HUES6 (cell line): ENCODE results near the gene UBAC1.

Experiments used
- H3K27ac ChIP-seq: 2 replicates; pipeline ENCODE4 v1.7.0; 2013; ENCODE audit warnings: low read depth, mild to moderate bottlenecking, low read length, inconsistent platforms
- H3K27me3 ChIP-seq: 2 replicates; pipeline ENCODE4 v1.6.1; 2013; ENCODE audit warnings: low read length; ENCODE audit not compliant: control insufficient read depth, insufficient read depth
- H3K36me3 ChIP-seq: 2 replicates; pipeline ENCODE4 v1.6.1; 2013; ENCODE audit warnings: low read length; ENCODE audit not compliant: control insufficient read depth, insufficient read depth
- H3K4me1 ChIP-seq: 2 replicates; pipeline ENCODE4 v1.6.1; 2013; ENCODE audit warnings: low read length; ENCODE audit not compliant: control insufficient read depth, insufficient read depth
- H3K4me3 ChIP-seq: 2 replicates; pipeline ENCODE4 v1.5.1; 2013; ENCODE audit warnings: low read depth, low read length
- H3K9ac ChIP-seq: one replicate; pipeline ENCODE4 v1.6.1; 2013; ENCODE audit warnings: mild to moderate bottlenecking, low read length
- H3K9me3 ChIP-seq: 2 replicates; pipeline ENCODE4 v1.6.1; 2013; ENCODE audit warnings: low read depth, low read length; ENCODE audit not compliant: control insufficient read depth, insufficient read depth

The UBAC1 gene

DNA sequence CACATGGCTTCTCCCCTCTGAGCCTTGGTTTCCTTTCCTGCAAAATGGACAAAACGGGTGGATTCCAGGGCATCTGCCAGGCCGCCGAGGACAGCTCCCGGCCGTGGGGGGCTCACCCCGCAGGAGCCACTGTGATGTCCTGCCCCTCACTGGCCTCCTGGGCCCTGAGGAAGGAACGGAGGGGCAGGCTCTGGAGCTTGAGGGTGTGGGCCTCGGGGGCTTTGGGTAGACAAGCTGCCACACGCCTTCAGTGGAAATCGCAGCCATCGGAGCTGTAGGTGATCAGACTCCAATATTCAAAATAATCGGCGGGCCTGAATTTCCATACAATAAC, 32.2 kb upstream of the UBAC1 start:
- Histone ChIP-seq H3K4me1 (peaks cover 41% of the 10 kb centered on the region), H3K36me3 (no peaks in the 10 kb centered on the region), H3K27ac (peak overlapping the region; percentile 77), H3K9me3 (no peaks in the 10 kb centered on the region), H3K9ac (peak overlapping the region; percentile 14), H3K4me3 (peak overlapping the region; percentile 43; the same call in 1 of the 2 replicates), H3K27me3 (no peaks in the 10 kb centered on the region)

DNA sequence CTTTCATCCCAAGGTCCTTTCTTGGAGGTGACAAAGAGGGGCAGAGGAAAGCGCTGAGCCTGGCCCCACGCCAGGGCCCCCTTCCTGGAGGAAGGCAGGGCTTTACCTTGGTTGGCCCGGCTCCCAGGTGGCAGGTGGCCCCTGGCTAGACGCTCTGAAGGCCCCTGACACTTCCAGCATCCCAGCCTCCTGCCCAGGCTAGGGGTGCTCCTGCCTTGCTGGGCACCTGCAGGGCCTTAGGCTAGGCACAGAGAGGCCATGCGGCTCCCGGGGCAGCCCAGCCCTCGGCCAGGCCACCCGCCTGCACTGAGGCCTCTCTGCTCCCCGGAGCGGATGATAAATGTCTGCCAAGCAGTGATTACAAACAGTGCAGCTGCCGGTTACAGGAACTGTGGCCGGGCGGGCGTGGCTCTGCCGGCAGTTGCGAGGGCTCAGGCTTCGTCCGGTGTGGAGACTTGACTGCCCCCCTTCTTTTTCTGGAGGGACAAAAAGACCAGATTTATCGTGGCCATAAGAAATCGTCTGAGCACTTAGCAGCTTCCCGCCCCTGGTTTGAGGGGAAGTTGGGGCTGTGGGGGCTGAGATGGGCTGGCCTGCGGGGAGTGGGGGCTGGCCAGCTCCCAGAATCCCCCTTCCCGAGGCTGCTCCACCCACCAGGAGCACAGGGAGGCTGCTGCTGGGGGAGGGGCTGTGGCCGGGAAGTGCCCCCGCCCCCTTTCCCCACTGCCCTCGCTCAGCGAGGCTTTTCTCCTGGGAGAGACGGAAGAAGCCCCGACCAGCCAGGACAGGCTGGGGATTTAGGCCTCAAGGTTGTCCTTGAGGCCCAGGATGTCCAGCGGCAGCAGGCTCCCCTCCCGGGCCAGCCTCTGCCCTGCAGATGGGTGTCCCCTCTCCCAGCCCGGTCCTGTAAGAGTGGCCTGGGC, 31.6 kb upstream of the UBAC1 start:
- H3K36me3 ChIP-seq: no peaks in the 10 kb centered on the region
- peak overlapping the region; percentile 43; the same call in 1 of the 2 replicates for H3K4me3 ChIP-seq
- H3K9me3 ChIP-seq: no peaks in the 10 kb centered on the region
- H3K9ac ChIP-seq: peak overlapping the region; percentile 14
- peaks cover 41% of the 10 kb centered on the region for H3K4me1 ChIP-seq
- peak overlapping the region; percentile 77 for H3K27ac ChIP-seq
- no peaks in the 10 kb centered on the region for H3K27me3 ChIP-seq

DNA sequence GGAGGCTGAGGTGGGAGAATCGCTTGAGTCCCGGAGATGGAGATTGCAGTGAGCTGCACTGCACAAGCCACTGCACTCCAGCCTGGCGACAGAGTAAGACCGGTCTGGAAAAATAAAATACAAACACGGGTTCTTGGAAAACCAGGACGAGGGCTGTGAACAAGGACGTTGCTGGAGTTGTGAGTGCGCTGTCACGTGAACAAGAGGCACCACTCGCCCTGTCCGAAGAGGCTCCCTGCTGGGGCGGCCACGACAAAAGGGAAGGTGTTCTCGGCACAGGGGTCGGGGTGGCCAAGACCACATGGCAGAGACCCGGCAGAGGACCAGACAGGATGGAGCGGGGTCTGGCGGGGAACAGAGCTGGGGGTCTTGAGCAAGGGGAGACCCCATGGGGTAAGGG, 30.6 kb upstream of the UBAC1 start:
- H3K9me3 ChIP-seq: no peaks in the 10 kb centered on the region
- no peaks in the 10 kb centered on the region for H3K27me3 ChIP-seq
- H3K4me1 ChIP-seq: peaks cover 41% of the 10 kb centered on the region
- no peaks in the 10 kb centered on the region for H3K36me3 ChIP-seq
- no peak overlapping the region for H3K4me3 ChIP-seq
- no peak overlapping the region for H3K27ac ChIP-seq
- no peak overlapping the region for H3K9ac ChIP-seq

DNA sequence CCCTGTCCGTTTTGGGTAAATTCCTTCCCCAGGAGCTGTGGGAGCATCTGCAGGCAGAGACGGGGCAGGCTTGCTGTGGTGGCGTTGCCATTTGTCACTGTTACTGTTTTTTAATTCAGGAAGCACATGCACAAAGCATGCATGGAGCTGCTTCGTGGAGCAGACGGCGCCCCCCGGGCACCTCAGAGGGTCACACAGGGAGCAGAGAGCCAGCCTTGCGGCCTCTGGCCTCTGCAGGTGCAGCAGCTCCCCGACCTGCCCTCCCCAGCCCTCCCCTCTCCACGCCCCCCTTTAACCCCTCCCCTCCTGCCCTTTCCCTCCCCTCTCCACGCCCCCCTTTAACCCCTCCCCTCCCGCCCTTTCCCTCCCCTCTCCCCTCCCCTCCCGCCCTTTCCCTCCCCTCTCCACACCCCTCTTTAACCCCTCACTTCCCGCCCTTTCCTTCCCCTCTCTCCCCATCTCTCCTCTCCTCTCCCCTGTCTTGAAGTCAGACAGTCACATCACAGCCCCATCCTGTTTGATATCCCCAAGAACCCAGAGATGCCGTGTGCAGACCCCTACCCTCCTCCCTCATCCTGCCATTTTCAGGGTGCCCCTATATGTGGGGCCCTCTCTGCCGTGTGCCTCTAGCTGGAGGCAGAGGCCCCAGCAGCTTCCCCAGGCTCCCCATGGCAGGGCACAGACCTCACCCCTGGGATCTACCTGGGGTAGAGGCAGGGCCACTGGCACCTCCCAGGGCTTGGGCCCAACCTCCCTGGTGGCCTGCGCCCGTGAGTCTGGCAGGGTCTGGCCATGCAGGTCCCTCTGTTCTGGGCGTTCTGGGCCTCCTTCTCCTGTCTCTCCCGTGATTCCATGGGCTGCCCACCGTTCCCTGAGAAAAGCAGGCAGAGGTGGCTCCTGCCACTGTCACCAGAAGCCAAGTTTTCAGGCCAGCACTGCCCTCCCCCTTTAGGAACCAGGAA, 29.6 kb upstream of the UBAC1 start:
- Histone ChIP-seq H3K27ac (no peak overlapping the region), H3K4me3 (no peak overlapping the region), H3K27me3 (no peaks in the 10 kb centered on the region), H3K9ac (no peak overlapping the region), H3K9me3 (no peaks in the 10 kb centered on the region), H3K4me1 (peaks cover 41% of the 10 kb centered on the region), H3K36me3 (no peaks in the 10 kb centered on the region)

DNA sequence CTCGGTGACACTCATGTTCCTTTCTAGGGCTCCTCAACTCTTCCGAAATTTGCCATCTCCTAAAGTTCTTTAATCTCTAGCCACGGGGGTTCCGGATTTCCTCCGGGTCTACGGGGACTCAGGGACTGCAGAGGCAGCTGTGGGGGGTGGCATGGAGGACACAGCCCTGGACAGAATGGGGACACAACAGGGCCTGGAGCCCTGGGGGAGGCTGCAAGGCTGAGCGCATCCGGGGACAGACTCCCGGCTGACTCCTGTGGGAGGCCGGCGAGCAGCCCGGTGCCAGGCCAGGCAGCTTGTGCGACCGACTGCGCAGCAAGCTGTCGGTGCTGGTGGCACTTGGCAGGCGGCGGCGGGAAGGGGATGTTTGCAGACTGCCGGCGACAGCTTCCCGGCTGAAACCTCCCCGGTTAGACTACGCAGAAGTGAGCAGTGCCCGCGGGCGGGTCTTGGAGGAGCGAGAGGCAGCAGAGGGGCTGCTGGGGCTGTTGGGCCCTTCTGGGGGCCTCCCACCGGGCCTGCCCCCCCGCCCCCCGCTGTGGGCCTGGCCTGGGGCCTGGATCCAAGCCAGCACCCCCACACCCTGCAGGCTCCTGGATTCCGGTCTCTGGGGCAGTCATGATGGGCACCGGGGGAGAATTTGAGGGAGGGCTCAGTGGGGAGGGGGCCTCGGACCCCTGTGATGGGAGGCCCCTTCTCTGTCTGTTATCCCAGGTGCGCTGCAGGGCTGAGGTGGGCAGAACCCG, 28.7 kb upstream of the UBAC1 start:
- peaks cover 41% of the 10 kb centered on the region for H3K4me1 ChIP-seq
- no peak overlapping the region for H3K27ac ChIP-seq
- H3K4me3 ChIP-seq: no peak overlapping the region

DNA sequence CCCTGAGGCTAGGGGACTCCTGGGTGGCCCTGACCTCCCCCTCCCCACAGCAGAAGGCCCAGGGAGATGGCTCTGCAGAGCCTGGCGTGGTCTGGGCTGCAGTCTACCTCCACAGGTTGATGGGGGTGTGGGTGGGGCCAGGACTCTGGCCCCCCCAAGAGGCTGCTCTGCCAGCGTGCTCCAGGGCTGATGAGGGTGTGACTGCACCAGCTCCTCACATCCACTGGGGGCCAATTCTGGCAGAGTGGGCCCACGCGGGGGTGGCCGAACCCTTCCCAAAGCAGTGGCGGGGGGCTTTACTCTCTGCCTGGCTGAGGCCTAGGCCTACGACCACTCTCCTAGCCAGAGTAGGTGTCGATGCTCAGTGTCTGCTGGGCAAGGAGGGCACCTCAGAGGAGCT, 28.0 kb upstream of the UBAC1 start:
- H3K9ac ChIP-seq: no peak overlapping the region
- no peak overlapping the region for H3K27ac ChIP-seq
- H3K27me3 ChIP-seq: no peaks in the 10 kb centered on the region
- peaks cover 42% of the 10 kb centered on the region for H3K4me1 ChIP-seq
- H3K36me3 ChIP-seq: no peaks in the 10 kb centered on the region
- no peaks in the 10 kb centered on the region for H3K9me3 ChIP-seq
- no peak overlapping the region for H3K4me3 ChIP-seq

More for the DNA sequence above, 28.7 kb upstream of the UBAC1 start:
- H3K9me3 ChIP-seq: no peaks in the 10 kb centered on the region
- H3K36me3 ChIP-seq: no peaks in the 10 kb centered on the region
- no peak overlapping the region for H3K9ac ChIP-seq
- no peaks in the 10 kb centered on the region for H3K27me3 ChIP-seq

DNA sequence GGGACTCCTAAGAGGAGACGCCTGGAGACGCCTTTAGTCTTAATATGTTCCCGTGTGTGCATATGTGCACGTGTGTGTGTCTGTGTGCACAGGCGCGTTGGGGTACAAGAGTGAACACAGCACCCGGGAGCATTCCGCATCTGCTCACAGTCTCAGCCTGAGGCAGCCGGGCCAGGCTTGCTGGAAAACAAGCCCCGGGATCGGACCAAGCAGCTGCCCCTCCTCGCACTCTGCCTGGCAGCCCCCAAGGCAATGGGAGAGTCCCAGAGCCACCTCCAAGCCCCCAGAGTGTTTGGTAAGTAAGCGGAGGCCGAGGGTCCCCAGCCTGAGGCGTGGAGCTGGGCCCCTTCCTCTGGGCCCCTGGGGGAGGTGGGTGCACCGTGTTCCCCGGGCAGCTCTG, 27.3 kb upstream of the UBAC1 start:
- Histone ChIP-seq H3K9ac (no peak overlapping the region), H3K9me3 (no peaks in the 10 kb centered on the region), H3K36me3 (no peaks in the 10 kb centered on the region), H3K27ac (no peak overlapping the region), H3K27me3 (no peaks in the 10 kb centered on the region), H3K4me3 (no peak overlapping the region), H3K4me1 (peaks cover 35% of the 10 kb centered on the region)

DNA sequence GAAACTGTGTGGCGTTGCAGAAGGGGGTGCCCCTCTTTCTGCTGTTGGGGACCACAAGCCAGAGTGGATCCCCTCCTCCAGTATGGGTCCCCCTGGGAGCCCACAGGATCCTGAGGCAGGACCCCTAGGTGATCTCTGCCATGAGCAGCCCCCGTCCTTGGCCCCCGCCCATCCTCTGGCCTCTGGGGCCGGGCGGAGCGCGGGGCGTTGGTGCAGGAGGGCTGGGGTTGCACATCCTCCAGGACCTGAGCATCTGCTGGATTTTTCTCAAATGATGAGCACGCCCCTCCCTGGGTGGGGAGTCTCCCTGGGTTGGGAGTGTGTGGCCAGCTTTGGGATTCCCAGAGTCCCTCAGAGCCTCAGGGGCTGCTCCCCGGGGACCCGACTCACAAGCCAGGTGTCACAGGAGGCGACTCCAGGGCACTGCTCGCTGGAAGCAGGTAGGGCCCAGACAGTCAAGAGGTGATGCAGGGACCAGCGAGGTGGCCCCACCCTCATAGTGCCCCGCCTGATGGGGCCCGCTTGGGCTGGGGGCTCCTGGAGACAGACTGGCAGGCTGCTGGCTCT, 26.7 kb upstream of the UBAC1 start:
- Histone ChIP-seq H3K4me1 (peaks cover 30% of the 10 kb centered on the region), H3K36me3 (no peaks in the 10 kb centered on the region), H3K9ac (no peak overlapping the region), H3K27ac (no peak overlapping the region), H3K27me3 (no peaks in the 10 kb centered on the region), H3K9me3 (no peaks in the 10 kb centered on the region), H3K4me3 (no peak overlapping the region)

DNA sequence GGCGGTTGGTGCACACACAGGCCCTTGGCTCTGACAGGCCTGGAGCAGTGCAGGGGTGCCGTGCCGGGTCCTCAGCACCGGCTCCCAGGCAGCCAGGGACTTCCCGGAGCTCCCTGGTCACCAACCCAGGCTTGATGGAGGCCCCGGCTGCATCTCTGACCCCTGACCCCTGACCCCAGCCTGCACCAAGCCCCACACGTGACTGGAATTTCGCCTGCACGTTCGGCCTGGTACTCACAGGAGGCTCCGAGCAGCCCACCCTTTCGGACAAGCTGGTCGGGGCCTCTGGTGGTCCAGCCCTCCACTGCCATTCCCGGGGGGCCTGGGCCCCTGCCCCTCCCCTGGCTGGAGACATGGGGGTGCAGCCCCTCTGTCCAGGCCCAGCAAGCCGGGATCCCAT, 25.4 kb upstream of the UBAC1 start:
- Histone ChIP-seq H3K27ac (no peak overlapping the region), H3K36me3 (no peaks in the 10 kb centered on the region), H3K27me3 (no peaks in the 10 kb centered on the region), H3K9ac (no peak overlapping the region), H3K9me3 (no peaks in the 10 kb centered on the region), H3K4me1 (peaks cover 18% of the 10 kb centered on the region), H3K4me3 (no peak overlapping the region)

DNA sequence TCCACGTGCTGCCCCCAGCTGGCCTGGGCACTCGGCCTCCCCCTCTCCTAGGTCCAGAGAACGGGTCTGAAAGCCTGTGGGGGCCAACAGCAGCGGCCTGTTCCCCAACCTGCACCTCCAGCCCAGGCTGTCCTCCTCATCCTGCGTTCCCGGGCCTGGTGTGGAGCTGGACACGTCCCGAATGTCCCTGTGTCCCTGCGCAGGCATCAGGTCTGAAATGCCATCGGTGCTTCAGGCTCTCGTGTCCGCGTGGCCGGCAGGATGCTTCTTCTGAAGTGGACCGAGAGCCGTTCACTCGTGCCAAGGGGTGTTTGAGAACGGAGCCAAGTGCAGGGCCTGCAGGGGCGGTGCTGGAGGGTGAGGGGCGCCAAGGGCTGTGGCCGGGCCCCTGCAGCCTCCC, 24.7 kb upstream of the UBAC1 start:
- Histone ChIP-seq H3K9me3 (no peaks in the 10 kb centered on the region), H3K9ac (no peak overlapping the region), H3K36me3 (no peaks in the 10 kb centered on the region), H3K27me3 (no peaks in the 10 kb centered on the region), H3K27ac (no peak overlapping the region), H3K4me1 (peaks cover 12% of the 10 kb centered on the region), H3K4me3 (no peak overlapping the region)
